DND-41 (cell line): ENCODE data around the gene DCC.

ENCODE experiments used
- CTCF ChIP-seq: IDR thresholded peaks from 2 replicates; pipeline ENCODE4 v1.5.1; 2012; ENCODE audit warnings: borderline replicate concordance, low read length, moderate library complexity, mild to moderate bottlenecking; ENCODE audit not compliant: poor library complexity, severe bottlenecking; ENCODE audit errors: extremely low read depth
- EZH2 ChIP-seq: IDR thresholded peaks from 3 replicates; pipeline ENCODE4 v1.6.1; 2012; ENCODE audit warnings: borderline replicate concordance, low read depth, mild to moderate bottlenecking, moderate library complexity, low read length, inconsistent platforms; ENCODE audit not compliant: severe bottlenecking

GRCh38 chr18:52342456-52342855 lies 2.5 kb downstream of the DCC start:
- TF ChIP-seq CTCF (no peak), EZH2 (no peak)
